Measurements from ENCODE around the gene TMEM120A.

TMEM120A gene

DNA sequence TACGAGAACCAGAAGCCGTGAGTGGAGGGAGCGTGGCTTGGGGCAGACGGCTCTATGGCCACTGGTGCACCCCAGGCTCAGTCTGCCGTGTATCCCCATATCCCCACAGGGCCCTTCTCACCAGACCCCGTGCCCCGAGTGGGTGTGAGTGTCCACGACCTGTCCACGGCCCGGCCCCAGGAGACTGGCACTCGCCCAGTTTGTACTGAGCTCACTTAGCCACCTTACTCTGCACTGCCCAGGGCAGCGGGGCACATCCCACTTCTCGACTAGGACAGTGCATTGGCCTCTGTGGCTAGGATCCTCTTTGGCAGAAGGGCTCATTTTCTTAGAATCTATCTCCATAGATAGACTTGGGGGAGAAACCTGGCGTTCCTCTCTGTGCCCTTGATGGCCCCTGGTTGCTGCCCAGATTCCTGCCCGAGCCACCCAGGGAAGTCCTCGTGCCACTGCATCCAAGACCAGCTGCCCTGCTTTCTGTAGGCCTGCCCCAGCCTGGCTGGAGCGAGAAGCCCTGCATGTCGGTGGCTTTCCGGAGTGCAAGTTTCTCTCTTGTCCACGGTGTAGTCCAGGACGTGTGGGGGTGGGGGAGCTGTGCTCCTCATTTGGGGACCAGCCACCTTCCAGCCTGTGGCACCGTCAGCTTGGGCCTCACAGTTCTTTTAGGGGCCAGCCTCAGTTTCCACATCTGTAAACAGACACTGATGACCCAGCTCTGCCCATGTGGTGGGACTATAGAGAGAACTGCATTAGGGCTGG, 11.9 kb downstream of the TMEM120A start:
- H3K27me3 ChIP-seq (ENCODE audit: insufficient read depth, low read length, poor library complexity, severe bottlenecking): no peaks in the 10 kb centered on the region
- H3K4me1 ChIP-seq (ENCODE audit: insufficient read depth, low read length, poor library complexity, severe bottlenecking): no peaks in the 10 kb centered on the region
- H3K4me3 ChIP-seq (ENCODE audit: low read length, poor library complexity, severe bottlenecking): no peak overlapping the region
- H3K9ac ChIP-seq (ENCODE audit: low read depth, low read length, poor library complexity, severe bottlenecking): no peak overlapping the region
- no peaks in the 10 kb centered on the region for H3K79me2 ChIP-seq (ENCODE audit: insufficient read depth, low read length)
- no peaks in the 10 kb centered on the region for H4K20me1 ChIP-seq (ENCODE audit: insufficient read depth, low read length, poor library complexity, severe bottlenecking)
- no peaks in the 10 kb centered on the region for H3K9me3 ChIP-seq (ENCODE audit: insufficient read depth, low read depth, low read length)
- H3K4me2 ChIP-seq (ENCODE audit: low read depth, low read length, poor library complexity, severe bottlenecking): no peak overlapping the region
- TF ChIP-seq EZH2phosphoT487 (IDR thresholded peaks at IDR 0.05; ENCODE audit: borderline replicate concordance): no peak
- TF ChIP-seq, protein P1, sequence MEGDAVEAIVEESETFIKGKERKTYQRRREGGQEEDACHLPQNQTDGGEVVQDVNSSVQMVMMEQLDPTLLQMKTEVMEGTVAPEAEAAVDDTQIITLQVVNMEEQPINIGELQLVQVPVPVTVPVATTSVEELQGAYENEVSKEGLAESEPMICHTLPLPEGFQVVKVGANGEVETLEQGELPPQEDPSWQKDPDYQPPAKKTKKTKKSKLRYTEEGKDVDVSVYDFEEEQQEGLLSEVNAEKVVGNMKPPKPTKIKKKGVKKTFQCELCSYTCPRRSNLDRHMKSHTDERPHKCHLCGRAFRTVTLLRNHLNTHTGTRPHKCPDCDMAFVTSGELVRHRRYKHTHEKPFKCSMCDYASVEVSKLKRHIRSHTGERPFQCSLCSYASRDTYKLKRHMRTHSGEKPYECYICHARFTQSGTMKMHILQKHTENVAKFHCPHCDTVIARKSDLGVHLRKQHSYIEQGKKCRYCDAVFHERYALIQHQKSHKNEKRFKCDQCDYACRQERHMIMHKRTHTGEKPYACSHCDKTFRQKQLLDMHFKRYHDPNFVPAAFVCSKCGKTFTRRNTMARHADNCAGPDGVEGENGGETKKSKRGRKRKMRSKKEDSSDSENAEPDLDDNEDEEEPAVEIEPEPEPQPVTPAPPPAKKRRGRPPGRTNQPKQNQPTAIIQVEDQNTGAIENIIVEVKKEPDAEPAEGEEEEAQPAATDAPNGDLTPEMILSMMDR (conservative IDR thresholded peaks at IDR 0.05; ENCODE audit: low read length): no peak
- H3K9me2 ChIP-seq (replicated peaks; ENCODE audit: low read depth, low read length): no peaks in the 10 kb centered on the region
- peaks cover 26% of the 10 kb centered on the region; the same call in 1 of the 2 replicates for H3K36me3 ChIP-seq (ENCODE audit: insufficient read depth, low read length)
- H2AFZ ChIP-seq (ENCODE audit: low read length): no peak overlapping the region
- H3F3A ChIP-seq (ENCODE audit: low read depth): no peaks in the 10 kb centered on the region

DNA sequence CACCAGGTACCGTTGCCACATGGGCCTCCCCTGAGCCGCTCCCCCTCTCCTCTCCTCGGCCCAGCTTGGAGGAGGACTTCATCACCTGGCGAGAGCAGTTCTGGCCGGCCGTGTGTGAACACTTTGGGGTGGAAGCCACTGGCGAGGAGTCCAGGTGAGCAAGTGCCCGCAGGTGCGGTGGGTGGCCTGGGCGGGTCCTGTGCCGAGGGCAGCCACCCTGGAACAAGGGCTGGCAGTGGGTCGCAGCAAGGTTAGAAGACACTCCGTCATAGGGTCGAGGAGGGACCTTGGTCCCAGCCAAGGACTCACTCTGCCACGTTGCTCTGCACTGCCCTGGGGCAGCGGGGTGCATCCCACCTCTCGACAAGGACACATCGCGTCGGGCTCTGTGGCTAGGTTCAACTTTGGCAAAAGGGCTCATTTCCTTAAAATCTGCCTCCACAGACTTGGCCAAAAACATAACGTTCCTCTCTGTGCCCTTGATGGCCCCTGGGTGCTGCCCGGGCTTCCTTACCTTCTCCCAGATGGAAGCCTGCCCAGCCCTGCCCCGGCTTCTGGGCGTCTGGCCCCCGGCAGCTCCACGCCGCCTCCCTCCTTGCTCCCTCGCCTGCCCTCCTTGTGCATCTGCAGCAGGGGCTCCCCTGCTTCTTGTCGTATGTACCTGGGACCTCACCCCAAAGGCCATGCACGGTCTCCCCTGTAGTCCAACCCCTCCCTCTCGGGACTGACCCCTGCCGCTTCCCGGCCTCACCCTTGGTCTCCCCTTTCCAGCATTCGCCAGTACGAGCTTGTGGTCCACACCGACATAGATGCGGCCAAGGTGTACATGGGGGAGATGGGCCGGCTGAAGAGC, 12.7 kb downstream of the TMEM120A start:
- no peak overlapping the region for H3K4me2 ChIP-seq (ENCODE audit: low read depth, low read length, poor library complexity, severe bottlenecking)
- H3K9me2 ChIP-seq (replicated peaks; ENCODE audit: low read depth, low read length): no peaks in the 10 kb centered on the region
- no peak overlapping the region for H3K4me3 ChIP-seq (ENCODE audit: low read length, poor library complexity, severe bottlenecking)
- no peaks in the 10 kb centered on the region for H3K79me2 ChIP-seq (ENCODE audit: insufficient read depth, low read length)
- H2AFZ ChIP-seq (ENCODE audit: low read length): no peak overlapping the region
- H3F3A ChIP-seq (ENCODE audit: low read depth): no peaks in the 10 kb centered on the region
- H3K9me3 ChIP-seq (ENCODE audit: insufficient read depth, low read depth, low read length): no peaks in the 10 kb centered on the region
- no peaks in the 10 kb centered on the region for H3K27me3 ChIP-seq (ENCODE audit: insufficient read depth, low read length, poor library complexity, severe bottlenecking)
- no peak overlapping the region for H3K9ac ChIP-seq (ENCODE audit: low read depth, low read length, poor library complexity, severe bottlenecking)
- peaks cover 25% of the 10 kb centered on the region; the same call in 1 of the 2 replicates for H3K36me3 ChIP-seq (ENCODE audit: insufficient read depth, low read length)
- no peaks in the 10 kb centered on the region for H3K4me1 ChIP-seq (ENCODE audit: insufficient read depth, low read length, poor library complexity, severe bottlenecking)
- TF ChIP-seq, protein P1 (conservative IDR thresholded peaks at IDR 0.05; ENCODE audit: low read length): no peak
- TF ChIP-seq EZH2phosphoT487 (IDR thresholded peaks at IDR 0.05; ENCODE audit: borderline replicate concordance): no peak
- no peaks in the 10 kb centered on the region for H4K20me1 ChIP-seq (ENCODE audit: insufficient read depth, low read length, poor library complexity, severe bottlenecking)

DNA sequence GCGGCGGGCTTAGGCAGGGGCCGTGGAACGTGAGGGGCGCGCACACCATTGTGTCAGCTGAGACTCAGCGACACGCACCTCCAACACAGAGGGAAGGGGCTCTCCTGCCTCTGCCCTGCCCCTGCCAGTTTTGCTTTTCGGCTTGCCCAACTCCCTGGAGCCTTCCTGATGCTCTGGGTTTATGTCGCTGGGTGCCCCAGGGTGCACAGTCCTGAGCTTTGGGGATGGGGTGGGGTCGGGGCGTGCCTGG, 13.3 kb downstream of the TMEM120A start:
- TF ChIP-seq, protein P1 (conservative IDR thresholded peaks at IDR 0.05; ENCODE audit: low read length): no peak
- no peak for TF ChIP-seq EZH2phosphoT487 (IDR thresholded peaks at IDR 0.05; ENCODE audit: borderline replicate concordance)
- Histone ChIP-seq H3K9me2 (replicated peaks; ENCODE audit: low read depth, low read length) (no peaks in the 10 kb centered on the region), H3K9ac (ENCODE audit: low read depth, low read length, poor library complexity, severe bottlenecking) (no peak overlapping the region), H3K79me2 (ENCODE audit: insufficient read depth, low read length) (no peaks in the 10 kb centered on the region), H3K4me1 (ENCODE audit: insufficient read depth, low read length, poor library complexity, severe bottlenecking) (no peaks in the 10 kb centered on the region), H3K36me3 (ENCODE audit: insufficient read depth, low read length) (peaks cover 19% of the 10 kb centered on the region; the same call in 1 of the 2 replicates), H3K4me2 (ENCODE audit: low read depth, low read length, poor library complexity, severe bottlenecking) (no peak overlapping the region), H4K20me1 (ENCODE audit: insufficient read depth, low read length, poor library complexity, severe bottlenecking) (no peaks in the 10 kb centered on the region), H3K9me3 (ENCODE audit: insufficient read depth, low read depth, low read length) (no peaks in the 10 kb centered on the region), H3F3A (ENCODE audit: low read depth) (no peaks in the 10 kb centered on the region), H3K27me3 (ENCODE audit: insufficient read depth, low read length, poor library complexity, severe bottlenecking) (no peaks in the 10 kb centered on the region), H2AFZ (ENCODE audit: low read length) (no peak overlapping the region), H3K4me3 (ENCODE audit: low read length, poor library complexity, severe bottlenecking) (no peak overlapping the region)

Data from Loucy (cell line).